GM23248 (cell line): ENCODE measurements around the gene CPLX3. TPM values are rescaled to one million over a fixed set of nuclear protein-coding genes. Genes with fewer than 3 reads are reported as not detected.

Experiments used
- DNase-seq: peaks from one replicate; pipeline ENCODE4 v3.0.0-alpha.2; 2015
- H2AFZ ChIP-seq: fragments of 200-600 bp; sonication (generic); 2 replicates; pipeline ENCODE4 v1.6.1; 2016; ENCODE audit warnings: antibody characterized with exemption
- H3F3A ChIP-seq: fragments of 200-600 bp; sonication (generic); 2 replicates; pipeline ENCODE4 v1.6.1; 2016; ENCODE audit warnings: mild to moderate bottlenecking, antibody characterized with exemption, mixed run types; ENCODE audit not compliant: insufficient read depth
- H3K27ac ChIP-seq: fragments of 200-600 bp; sonication (generic); 2 replicates; pipeline ENCODE4 v1.5.1; 2016; ENCODE audit warnings: mild to moderate bottlenecking
- H3K27me3 ChIP-seq: fragments of 200-600 bp; sonication (generic); replicated peaks from 2 replicates; pipeline ENCODE4 v1.6.1; 2016; ENCODE audit warnings: mild to moderate bottlenecking; ENCODE audit not compliant: insufficient read depth
- H3K36me3 ChIP-seq: fragments of 200-600 bp; sonication (generic); 2 replicates; pipeline ENCODE4 v1.6.1; 2016; ENCODE audit warnings: low read depth, mild to moderate bottlenecking
- H3K4me1 ChIP-seq: fragments of 200-600 bp; sonication (generic); 2 replicates; pipeline ENCODE4 v1.6.1; 2016; ENCODE audit warnings: mild to moderate bottlenecking; ENCODE audit not compliant: insufficient read depth
- H3K4me2 ChIP-seq: fragments of 200-600 bp; sonication (generic); one replicate; pipeline ENCODE4 v1.6.1; 2016; ENCODE audit warnings: mild to moderate bottlenecking; ENCODE audit not compliant: unreplicated experiment
- H3K4me3 ChIP-seq: fragments of 200-600 bp; sonication (generic); 2 replicates; pipeline ENCODE4 v1.5.1; 2016; ENCODE audit warnings: mild to moderate bottlenecking
- H3K79me2 ChIP-seq: fragments of 200-600 bp; sonication (generic); 2 replicates; pipeline ENCODE4 v1.6.1; 2016; ENCODE audit warnings: mild to moderate bottlenecking; ENCODE audit not compliant: insufficient read depth
- H3K9ac ChIP-seq: fragments of 200-600 bp; sonication (generic); 2 replicates; pipeline ENCODE4 v1.6.1; 2016; ENCODE audit warnings: mild to moderate bottlenecking
- H3K9me2 ChIP-seq: fragments of 200-600 bp; sonication (generic); 2 replicates; pipeline ENCODE4 v1.6.1; 2016; ENCODE audit warnings: mixed run types, mild to moderate bottlenecking, moderate library complexity; ENCODE audit not compliant: insufficient read depth
- H3K9me3 ChIP-seq: fragments of 200-600 bp; sonication (generic); one replicate; pipeline ENCODE4 v1.6.1; 2017; ENCODE audit warnings: low read depth
- H4K20me1 ChIP-seq: fragments of 200-600 bp; sonication (generic); 2 replicates; pipeline ENCODE4 v1.6.0; 2016; ENCODE audit not compliant: insufficient read depth
- EZH2 ChIP-seq: fragments of 200-600 bp; sonication (generic); IDR thresholded peaks from 2 replicates; pipeline ENCODE4 v1.6.1; 2018; ENCODE audit warnings: antibody characterized with exemption, mild to moderate bottlenecking; ENCODE audit not compliant: insufficient read depth, poor library complexity, severe bottlenecking
- EZH2phosphoT487 ChIP-seq: fragments of 200-600 bp; sonication (generic); IDR thresholded peaks from 2 replicates; pipeline ENCODE4 v1.6.1; 2018; ENCODE audit warnings: antibody characterized with exemption, moderate library complexity, mild to moderate bottlenecking, low read depth; ENCODE audit not compliant: insufficient read depth
- WGBS, 2 experiments: methylation state at CpG; one replicate each; pipeline ENCODE4 v1.1.6; 2015 to 2017; ENCODE audit warnings: low lambda C conversion rate in 2 of 2, low coverage in 1 of 2; ENCODE audit errors: missing lambda C conversion rate in 2 of 2; 5-methylcytosine and 5-hydroxymethylcytosine counted together
- in situ Hi-C: fragments of 300-500 bp; cut with MboI; formaldehyde crosslinking; loops from 2 replicates; pipeline ENCODE4 v1.15.0; 2020
- polyA plus RNA-seq: library from polyadenylated mRNA; unstranded; fragments of >200 nt; fragmentation: Nextera tagmentation; extraction: Ambion mirVana; gene quantifications from 2 replicates; pipeline ENCODE4 v1.2.1, GENCODE V29; 2016
- total RNA-seq: library from RNA; depleted of rRNA; stranded (reverse); fragments of >200 nt; shearing (Covaris generic); gene quantifications from 2 replicates; pipeline ENCODE4 v1.2.3, GENCODE V29; 2014

Gene CPLX3
- total and polyA plus RNA-seq, 2 experiments from 2014 or later: not detected

DNA sequence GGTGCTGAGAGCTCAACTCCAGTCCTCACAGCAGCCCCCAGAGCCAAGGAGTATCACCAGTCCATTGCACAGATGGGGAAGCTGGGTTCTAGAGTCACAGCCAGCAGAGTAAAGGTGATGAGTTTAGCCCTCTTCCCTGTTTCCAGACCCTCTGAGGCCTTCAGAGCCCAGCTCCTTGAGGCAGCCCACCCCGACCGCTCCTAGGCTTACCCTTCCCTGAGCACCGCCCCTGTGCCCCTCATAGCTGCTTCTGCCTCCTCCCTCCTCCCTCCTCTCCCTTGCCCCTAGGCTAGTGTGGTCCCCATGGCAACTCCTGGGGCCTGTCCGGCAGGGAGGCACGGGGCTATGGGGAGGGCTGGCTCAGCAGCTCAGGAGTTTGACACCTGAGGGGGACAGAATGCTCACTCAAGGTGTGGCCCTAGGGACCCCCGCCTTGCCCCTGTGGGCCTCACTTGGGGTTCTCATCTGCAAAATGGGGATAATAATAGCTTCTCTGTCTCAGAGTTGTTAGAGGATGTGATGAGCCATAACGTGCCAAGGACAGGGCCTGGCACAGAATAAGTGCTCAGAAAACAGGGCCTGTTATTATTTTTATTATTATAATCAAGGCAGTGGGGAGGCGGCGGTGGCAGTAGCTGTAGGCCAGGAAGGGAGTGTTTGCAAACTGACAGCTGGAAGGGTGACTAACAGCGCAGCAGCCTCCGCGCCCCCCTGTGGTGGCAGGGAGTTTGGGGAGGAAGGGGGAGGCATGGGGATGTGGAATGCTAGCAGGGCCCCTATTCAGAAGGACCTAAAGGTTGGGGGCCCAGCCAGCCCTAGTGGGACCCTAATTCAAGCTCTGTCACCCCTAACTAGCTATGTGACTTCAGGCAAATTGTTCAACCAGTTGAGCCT is 33.0 kb upstream of the CPLX3 start:
- Histone ChIP-seq H3K4me2 (no peak overlapping the region), H3K27me3 (no peaks in the 10 kb centered on the region), H3K9me3 (no peaks in the 10 kb centered on the region), H3K4me1 (peaks cover 14% of the 10 kb centered on the region), H3F3A (peaks cover 6% of the 10 kb centered on the region; the same call in 1 of the 2 replicates), H3K9ac (no peak overlapping the region), H3K4me3 (no peak overlapping the region), H3K27ac (no peak overlapping the region), H3K36me3 (no peaks in the 10 kb centered on the region), H2AFZ (no peak overlapping the region), H3K79me2 (peaks cover 96% of the 10 kb centered on the region), H3K9me2 (no peaks in the 10 kb centered on the region), H4K20me1 (no peaks in the 10 kb centered on the region)
- no peak for TF ChIP-seq EZH2
- no peak for TF ChIP-seq EZH2phosphoT487
- in situ Hi-C loops: no loop called here
- 76 to 87% methylated on average over 9 to 12 of the region's 12 CpGs for WGBS, 2 experiments
- no peak for DNase-seq

DNA sequence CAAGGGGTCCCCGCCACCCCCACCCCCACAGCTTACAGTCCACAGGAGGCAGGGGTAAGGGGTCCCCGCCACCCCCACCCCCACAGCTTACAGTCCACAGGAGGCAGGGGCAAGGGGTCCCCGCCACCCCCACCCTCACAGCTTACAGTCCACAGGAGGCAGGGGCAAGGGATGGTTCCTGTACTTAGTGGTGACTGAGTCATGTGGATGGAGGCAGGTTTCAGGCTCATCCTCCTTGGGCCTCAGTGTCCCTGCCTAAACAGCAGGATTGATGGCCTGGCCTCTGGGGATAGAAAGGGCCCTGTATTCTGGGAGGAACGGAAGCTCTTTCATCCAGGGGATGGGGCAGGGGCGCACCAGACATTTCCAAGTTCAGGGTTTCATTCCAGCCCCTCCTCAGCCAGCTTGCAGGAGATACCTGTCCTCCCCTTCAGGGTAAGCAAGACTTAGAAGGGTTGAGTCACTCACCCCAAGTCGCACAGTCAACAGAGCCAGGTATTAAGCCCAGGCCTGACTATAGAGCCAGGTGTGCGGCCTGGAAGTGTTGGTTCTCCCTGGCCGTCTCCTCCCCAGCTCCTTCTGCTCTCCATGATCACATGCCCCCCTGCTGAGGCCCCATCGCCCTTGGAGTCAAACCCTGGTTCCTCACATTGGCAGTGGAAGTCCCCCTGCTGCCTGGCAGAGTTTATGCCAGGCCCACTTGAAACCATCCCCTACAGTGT is 32.0 kb upstream of the CPLX3 start:
- H3K9me3 ChIP-seq: no peaks in the 10 kb centered on the region
- H3K36me3 ChIP-seq: no peaks in the 10 kb centered on the region
- no peak overlapping the region for H3K4me2 ChIP-seq
- H3K27me3 ChIP-seq: no peaks in the 10 kb centered on the region
- no peaks in the 10 kb centered on the region for H4K20me1 ChIP-seq
- TF ChIP-seq EZH2 (no peak), EZH2phosphoT487 (no peak)
- no peak overlapping the region for H3K4me3 ChIP-seq
- H3K9ac ChIP-seq: no peak overlapping the region
- peaks cover 6% of the 10 kb centered on the region; the same call in 1 of the 2 replicates for H3F3A ChIP-seq
- in situ Hi-C loops: no loop called here
- no peak for DNase-seq
- 96 to 97% methylated on average over 6 to 9 of the region's 9 CpGs for WGBS, 2 experiments
- no peak overlapping the region for H2AFZ ChIP-seq
- H3K9me2 ChIP-seq: no peaks in the 10 kb centered on the region
- no peak overlapping the region for H3K27ac ChIP-seq
- H3K4me1 ChIP-seq: peaks cover 14% of the 10 kb centered on the region
- peaks cover 85% of the 10 kb centered on the region for H3K79me2 ChIP-seq

DNA sequence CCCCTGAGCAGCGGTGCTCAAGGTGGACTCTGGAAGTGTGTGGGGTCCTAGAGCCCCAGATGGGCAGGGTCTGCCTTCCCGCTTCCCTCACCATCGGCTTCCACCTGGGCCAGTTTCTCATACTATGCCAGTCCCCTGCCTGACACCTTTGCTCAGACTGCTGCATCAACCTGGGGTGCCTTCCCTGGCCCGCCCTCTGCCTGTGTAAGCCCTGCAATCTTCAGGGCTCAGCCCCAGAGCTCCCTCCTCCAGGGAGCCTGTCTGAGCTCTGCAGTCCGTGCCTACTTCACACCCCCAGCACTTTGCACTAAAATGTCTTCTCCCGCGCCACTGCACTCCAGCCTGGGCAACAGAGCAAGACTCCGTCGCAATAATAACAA is 31.5 kb upstream of the CPLX3 start:
- no peaks in the 10 kb centered on the region for H3K9me2 ChIP-seq
- H3K79me2 ChIP-seq: peaks cover 80% of the 10 kb centered on the region
- H3K9ac ChIP-seq: no peak overlapping the region
- H2AFZ ChIP-seq: no peak overlapping the region
- no peak for DNase-seq
- no peaks in the 10 kb centered on the region for H4K20me1 ChIP-seq
- H3K36me3 ChIP-seq: no peaks in the 10 kb centered on the region
- H3K4me3 ChIP-seq: no peak overlapping the region
- no peak for TF ChIP-seq EZH2
- no peak for TF ChIP-seq EZH2phosphoT487
- peaks cover 13% of the 10 kb centered on the region for H3K4me1 ChIP-seq
- H3K4me2 ChIP-seq: no peak overlapping the region
- WGBS, 2 experiments: 90 to 96% methylated on average over 9 of the region's 9 CpGs
- H3K27me3 ChIP-seq: no peaks in the 10 kb centered on the region
- H3K9me3 ChIP-seq: no peaks in the 10 kb centered on the region
- in situ Hi-C loops: no loop called here
- H3F3A ChIP-seq: peaks cover 6% of the 10 kb centered on the region; the same call in 1 of the 2 replicates
- H3K27ac ChIP-seq: no peak overlapping the region

DNA sequence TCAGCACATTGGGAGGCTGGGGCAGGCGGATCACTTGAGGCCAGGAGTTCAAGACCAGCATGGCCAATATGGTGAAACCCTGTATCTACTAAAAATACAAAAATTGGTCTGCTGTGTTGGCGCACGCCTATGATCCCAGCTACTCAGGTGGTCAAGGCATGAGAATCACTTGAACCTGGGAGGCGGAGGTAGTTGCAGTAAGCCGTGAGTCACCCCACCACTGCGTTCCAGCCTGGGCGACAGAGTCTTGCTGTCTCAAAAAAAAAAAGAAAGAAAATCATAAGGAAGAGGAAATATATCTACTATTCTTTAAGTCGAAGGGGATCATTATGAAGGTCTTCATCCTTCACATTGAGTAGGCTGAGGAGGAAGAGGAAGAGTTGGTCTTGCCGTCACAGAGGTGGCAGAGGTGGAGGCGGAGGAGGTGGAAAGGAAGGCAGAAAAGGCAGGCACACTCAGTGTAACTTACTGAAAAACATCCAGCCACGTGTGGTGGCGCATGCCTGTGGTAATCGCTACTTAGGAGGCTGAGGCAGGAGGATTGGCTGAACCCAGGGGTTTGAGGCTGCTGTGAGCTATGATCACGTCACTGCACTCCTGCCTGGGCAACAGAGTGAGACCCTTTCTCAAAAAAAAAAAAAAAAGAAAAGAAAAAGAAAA is 30.3 kb upstream of the CPLX3 start:
- TF ChIP-seq EZH2phosphoT487 (no peak), EZH2 (no peak)
- Histone ChIP-seq H3K4me1 (peaks cover 1% of the 10 kb centered on the region; the same call in 1 of the 2 replicates), H4K20me1 (no peaks in the 10 kb centered on the region), H3K9me2 (no peaks in the 10 kb centered on the region), H2AFZ (no peak overlapping the region), H3K9me3 (no peaks in the 10 kb centered on the region), H3K27ac (no peak overlapping the region), H3K36me3 (no peaks in the 10 kb centered on the region), H3K27me3 (no peaks in the 10 kb centered on the region), H3K4me2 (no peak overlapping the region), H3K4me3 (no peak overlapping the region), H3F3A (peaks cover 5% of the 10 kb centered on the region; the same call in 1 of the 2 replicates), H3K9ac (no peak overlapping the region), H3K79me2 (peaks cover 70% of the 10 kb centered on the region)
- 94 to 95% methylated on average over 14 of the region's 14 CpGs for WGBS, 2 experiments
- DNase-seq: no peak
- in situ Hi-C loops: no loop called here
